H1 (cell line): ENCODE results near the gene RIN2. TPM values are rescaled to one million over a fixed set of nuclear protein-coding genes. Genes with fewer than 3 reads are reported as not detected.

Experiments
- CTCF ChIA-PET: fragments of 300-600 bp; sonication (Branson Sonifier 250); formaldehyde crosslinking; loops from one replicate; lab custom pipeline; 2021; ENCODE audit not compliant: partially characterized antibody; lab: Charles Lee
- POLR2A ChIA-PET: fragments of 300-600 bp; sonication (Branson Sonifier 250); formaldehyde crosslinking; loops from one replicate; lab custom pipeline; 2021; ENCODE audit warnings: inconsistent platforms; ENCODE audit not compliant: partially characterized antibody; lab: Charles Lee
- DNase-seq, 2 experiments: peaks; one replicate each; pipeline versions ENCODE4 v3.0.0 to v3.0.0-alpha.2; 2010 to 2022; ENCODE audit warnings: low spot score in 2 of 2, low read depth in 1 of 2, mixed read lengths in 1 of 2
- FAIRE-seq: peaks from 2 replicates; lab custom pipeline; 2011; peaks lifted over from hg19 to GRCh38; lab: Jason Lieb, UNC
- H2AFZ ChIP-seq: 2 replicates; pipeline ENCODE4 v1.8.1; 2012; ENCODE audit warnings: low read length, inconsistent platforms
- H2AK5ac ChIP-seq: 2 replicates; pipeline ENCODE4 v1.6.1; 2013; ENCODE audit warnings: low read depth, low read length
- H2BK120ac ChIP-seq: replicated peaks from 2 replicates; pipeline ENCODE3; 2013; ENCODE audit warnings: low read depth, low read length, inconsistent platforms
- H2BK12ac ChIP-seq: 2 replicates; pipeline ENCODE4 v1.6.1; 2013; ENCODE audit warnings: low read depth, low read length
- H2BK15ac ChIP-seq: 2 replicates; pipeline ENCODE4 v1.6.1; 2013; ENCODE audit warnings: low read length
- H2BK20ac ChIP-seq: 2 replicates; pipeline ENCODE4 v1.6.1; 2013; ENCODE audit warnings: low read length
- H2BK5ac ChIP-seq: 2 replicates; pipeline ENCODE4 v1.6.1; 2013; ENCODE audit warnings: low read depth, low read length
- H3K14ac ChIP-seq: 2 replicates; pipeline ENCODE4 v1.6.1; 2013; ENCODE audit warnings: inconsistent platforms; ENCODE audit not compliant: insufficient read length
- H3K18ac ChIP-seq: 2 replicates; pipeline ENCODE4 v1.6.1; 2013; ENCODE audit warnings: low read length; ENCODE audit errors: extremely low read depth
- H3K23ac ChIP-seq: 2 replicates; pipeline ENCODE4 v1.6.1; 2013; ENCODE audit warnings: inconsistent platforms; ENCODE audit not compliant: insufficient read length
- H3K23me2 ChIP-seq: 2 replicates; pipeline ENCODE4 v1.6.1; 2013; ENCODE audit warnings: low read depth, low read length
- H3K27ac ChIP-seq: 2 replicates; pipeline ENCODE4 v1.6.1; 2011; ENCODE audit warnings: low read depth, low read length, inconsistent platforms
- H3K27me3 ChIP-seq, 4 experiments: replicated peaks in 1 of 4; 1 replicate in 1 of 4; 2 replicates in 3 of 4; pipeline versions ENCODE4 v1.6.1 to v1.8.1; 2011 to 2013; ENCODE audit warnings: low read length in 3 of 4, mild to moderate bottlenecking in 3 of 4, inconsistent platforms in 2 of 4, mixed read lengths in 2 of 4, moderate library complexity in 1 of 4; ENCODE audit not compliant: control insufficient read depth in 3 of 4, insufficient read depth in 3 of 4; ENCODE audit errors: extremely low read depth in 1 of 4
- H3K36me3 ChIP-seq, 4 experiments: 2 replicates each; pipeline versions ENCODE4 v1.6.1 to v1.8.1; 2011 to 2013; ENCODE audit warnings: mild to moderate bottlenecking in 4 of 4, low read length in 3 of 4, moderate library complexity in 2 of 4, control low read depth in 1 of 4, inconsistent platforms in 1 of 4; ENCODE audit not compliant: insufficient read depth in 4 of 4, control insufficient read depth in 2 of 4
- H3K4ac ChIP-seq: replicated peaks from 2 replicates; pipeline ENCODE3; 2013; ENCODE audit warnings: low read length, low read depth, mixed read lengths, inconsistent platforms; ENCODE audit not compliant: insufficient read length
- H3K4me1 ChIP-seq, 4 experiments: replicated peaks in 1 of 4; 1 replicate in 1 of 4; 2 replicates in 3 of 4; pipeline versions ENCODE4 v1.6.1 to v1.8.1; 2011 to 2013; ENCODE audit warnings: low read length in 3 of 4, inconsistent platforms in 2 of 4, mixed read lengths in 1 of 4; ENCODE audit not compliant: insufficient read depth in 4 of 4, control insufficient read depth in 3 of 4
- H3K4me2 ChIP-seq, 2 experiments: 2 replicates each; pipeline versions ENCODE4 v1.6.1 to v1.8.1; 2011 to 2013; ENCODE audit warnings: low read depth in 2 of 2, low read length in 2 of 2, control low read depth in 1 of 2, inconsistent platforms in 1 of 2, mild to moderate bottlenecking in 1 of 2; ENCODE audit not compliant: insufficient read depth in 1 of 2
- H3K4me3 ChIP-seq, 4 experiments: fragments of 200-600, 300-600 bp in 1 of 4; sonication (generic), shearing (Covaris generic), sonication (Bioruptor Twin) in 1 of 4; 2 replicates each; pipeline versions ENCODE4 v1.5.1 to v1.8.1; 2011 to 2016; ENCODE audit warnings: low read length in 4 of 4, low read depth in 3 of 4, control low read depth in 2 of 4, inconsistent platforms in 2 of 4, mild to moderate bottlenecking in 2 of 4, mixed read lengths in 1 of 4, moderate library complexity in 1 of 4; ENCODE audit not compliant: insufficient read depth in 2 of 4; ENCODE audit errors: extremely low read depth in 1 of 4
- H3K56ac ChIP-seq: replicated peaks from 2 replicates; pipeline ENCODE3; 2013; ENCODE audit warnings: low read depth, mild to moderate bottlenecking, mixed read lengths, low read length, inconsistent platforms; ENCODE audit not compliant: insufficient read length
- H3K79me1 ChIP-seq: 2 replicates; pipeline ENCODE4 v1.6.1; 2013; ENCODE audit warnings: low read depth, low read length, control low read depth
- H3K79me2 ChIP-seq, 2 experiments: 2 replicates each; pipeline versions ENCODE4 v1.6.1 to v1.8.1; 2012 to 2013; ENCODE audit warnings: low read length in 2 of 2, mild to moderate bottlenecking in 2 of 2, inconsistent platforms in 1 of 2; ENCODE audit not compliant: insufficient read depth in 2 of 2, control insufficient read depth in 1 of 2
- H3K9ac ChIP-seq, 4 experiments: replicated peaks in 1 of 4; 1 replicate in 1 of 4; 2 replicates in 3 of 4; pipeline versions ENCODE4 v1.6.1 to v1.8.1; 2011 to 2013; ENCODE audit warnings: low read depth in 3 of 4, low read length in 3 of 4, control low read depth in 2 of 4, mild to moderate bottlenecking in 2 of 4, moderate library complexity in 2 of 4, inconsistent platforms in 1 of 4; ENCODE audit errors: extremely low read depth in 1 of 4
- H3K9me3 ChIP-seq, 2 experiments: 2 replicates each; pipeline versions ENCODE4 v1.6.1 to v1.8.1; 2012 to 2013; ENCODE audit warnings: mild to moderate bottlenecking in 2 of 2, moderate library complexity in 2 of 2, control low read depth in 1 of 2, inconsistent platforms in 1 of 2, low read depth in 1 of 2, low read length in 1 of 2, mixed read lengths in 1 of 2; ENCODE audit not compliant: insufficient read depth in 2 of 2
- H4K20me1 ChIP-seq, 2 experiments: replicated peaks in 1 of 2; 2 replicates each; pipeline versions ENCODE3 to v1.8.1; 2011 to 2013; ENCODE audit warnings: inconsistent platforms in 2 of 2, low read length in 2 of 2, mild to moderate bottlenecking in 1 of 2; ENCODE audit not compliant: insufficient read depth in 2 of 2, control insufficient read depth in 1 of 2
- H4K5ac ChIP-seq: 2 replicates; pipeline ENCODE4 v1.6.1; 2013; ENCODE audit warnings: low read length, low read depth, mixed read lengths, inconsistent platforms; ENCODE audit not compliant: insufficient read length
- H4K8ac ChIP-seq: 2 replicates; pipeline ENCODE4 v1.8.0; 2013; ENCODE audit warnings: mild to moderate bottlenecking, moderate library complexity, low read length, inconsistent platforms; ENCODE audit not compliant: insufficient read depth; ENCODE audit errors: extremely low read depth
- H4K91ac ChIP-seq: replicated peaks from 2 replicates; pipeline ENCODE3; 2013; ENCODE audit warnings: low read length, mixed read lengths, inconsistent platforms; ENCODE audit not compliant: insufficient read length
- CHD2 ChIP-seq: IDR thresholded peaks from 2 replicates; pipeline ENCODE4 v1.6.1; 2012; ENCODE audit warnings: low read length, improper control_type of control experiment
- KDM5A ChIP-seq: fragments of 200-600 bp; IDR thresholded peaks from 2 replicates; pipeline ENCODE4 v1.7.1; 2012; ENCODE audit warnings: mild to moderate bottlenecking, low read length, inconsistent platforms, mixed read lengths
- RAD21 ChIP-seq, 2 experiments: IDR thresholded peaks in 1 of 2; conservative IDR thresholded peaks in 1 of 2; 2 replicates each; pipeline ENCODE4 v1.6.1; 2011; ENCODE audit warnings: low read depth in 2 of 2, low read length in 2 of 2, improper control_type of control experiment in 1 of 2, inconsistent platforms in 1 of 2, mild to moderate bottlenecking in 1 of 2, moderate library complexity in 1 of 2
- SP1 ChIP-seq: IDR thresholded peaks from 2 replicates; pipeline ENCODE4 v1.6.1; 2011; ENCODE audit warnings: low read depth, low read length
- SP4 ChIP-seq: IDR thresholded peaks from 2 replicates; pipeline ENCODE4 v1.6.1; 2012; ENCODE audit warnings: low read length, inconsistent platforms
- WGBS, 2 experiments: shearing (Covaris generic) in 1 of 2; methylation state at CpG; one replicate each; pipeline versions ENCODE4 v1.1.6 to v1.1.7; 2013 to 2015; ENCODE audit warnings: low lambda C conversion rate in 2 of 2, mixed read lengths in 2 of 2, inconsistent platforms in 1 of 2, low coverage in 1 of 2, missing lambda C conversion rate in 1 of 2; ENCODE audit not compliant: insufficient replicate concordance in 2 of 2, insufficient coverage in 1 of 2, insufficient read length in 1 of 2; ENCODE audit errors: extremely low coverage in 1 of 2, missing lambda C conversion rate in 1 of 2; 5-methylcytosine and 5-hydroxymethylcytosine counted together
- polyA plus RNA-seq, 7 experiments: library from polyadenylated mRNA; depleted of rRNA in 3 of 7; stranded (reverse) in 5 of 7; unstranded in 2 of 7; fragments of >200 nt in 5 of 7; fragments of 200-250 nt in 2 of 7; gene quantifications; 1 replicate in 5 of 7; 2 replicates in 1 of 7; 4 replicates in 1 of 7; pipeline versions ENCODE4 v1.2.1 to v1.2.3, GENCODE V29; 2011 to 2013; ENCODE audit warnings: missing spikeins in 2 of 7, mixed read lengths in 2 of 7
- total RNA-seq: library from RNA; stranded (reverse); fragmentation: NEBNext Ultra II Directional; extraction: Animal tissue kit (Norgen Biotek cat#: 25700); gene quantifications from 2 replicates; pipeline ENCODE4 v1.2.1, GENCODE V29; 2021

The RIN2 gene
- total and polyA plus RNA-seq, 2 of the 8 experiments (the other 6 are each of a cell fraction or from before 2014, with no cell fraction given) = 0.20 to 1.3 TPM

GRCh38 chr20:19710336-19711120 is 47.5 kb upstream of the RIN2 start:
- no peak overlapping the region for H3K9ac ChIP-seq
- H3K27ac ChIP-seq = no peak overlapping the region
- no peaks in the 10 kb centered on the region for H3K79me1 ChIP-seq
- no peaks in the 10 kb centered on the region for H3K23me2 ChIP-seq
- H4K20me1 ChIP-seq = peaks cover 0 to 5% of the 10 kb centered on the region in 2 experiments
- no peak overlapping the region for H3K14ac ChIP-seq
- no peaks in the 10 kb centered on the region for H3K9me3 ChIP-seq
- H3K36me3 ChIP-seq = no peaks in the 10 kb centered on the region; a peak in 1 of 8 replicates
- no peak overlapping the region for H3K23ac ChIP-seq
- H2BK20ac ChIP-seq = no peak overlapping the region
- no peak overlapping the region for H2BK12ac ChIP-seq
- H3K56ac ChIP-seq = no peak overlapping the region
- no peak overlapping the region for H4K5ac ChIP-seq
- H3K4me1 ChIP-seq = peaks cover 0 to 3% (median 0%) of the 10 kb centered on the region in 4 experiments; a peak in 2 of 7 replicates
- no peak overlapping the region for H4K91ac ChIP-seq
- DNase-seq (no peak), FAIRE-seq (no peak)
- no peak overlapping the region for H2AK5ac ChIP-seq
- H3K4me2 ChIP-seq = no peak overlapping the region
- CTCF ChIA-PET = interaction anchor here (2.3 kb wide), 1 partner anchor 17 kb away, joined by 6 read pairs; no protein-coding TSS in a partner anchor
- POLR2A ChIA-PET = no interaction called here
- no peak overlapping the region for H3K4ac ChIP-seq
- TF ChIP-seq KDM5A = no peak
- no peak for TF ChIP-seq CHD2
- TF ChIP-seq SP4 = no peak
- no peak for TF ChIP-seq RAD21 (IDR thresholded peaks at IDR 0.05 in 1 of 2, conservative IDR thresholded peaks at IDR 0.05 in 1 of 2; ENCODE audit: low read depth in 2 of 2, low read length in 2 of 2)
- TF ChIP-seq SP1 = no peak
- no peak overlapping the region for H3K4me3 ChIP-seq
- H3K27me3 ChIP-seq = no peaks in the 10 kb centered on the region
- H2BK5ac ChIP-seq = no peak overlapping the region; the same call in 1 of the 2 replicates
- 94% methylated on average over 5 of the region's 5 CpGs; no CpG with 5 or more reads in 1 of the 2 experiments for WGBS, 2 experiments
- H3K18ac ChIP-seq = no peak overlapping the region
- H2BK15ac ChIP-seq = no peak overlapping the region
- H4K8ac ChIP-seq = no peak overlapping the region
- no peaks in the 10 kb centered on the region for H3K79me2 ChIP-seq
- H2AFZ ChIP-seq = no peak overlapping the region
- no peak overlapping the region for H2BK120ac ChIP-seq
